HG03025 (cell line): ENCODE measurements around the gene RAPGEF1.
"Not testable (repeated sequence)": the region's sequence is repeated elsewhere in the genome, so short reads cannot be mapped to it uniquely, and the experiment has no call there.

Source experiments
- ATAC-seq: cut with Tn5 transposase; IDR thresholded peaks from one replicate; pipeline ENCODE4 v1.9.1; 2021; ENCODE audit warnings: mild to moderate bottlenecking, moderate library complexity; ENCODE audit not compliant: unreplicated experiment, low FRiP score

The RAPGEF1 gene

DNA sequence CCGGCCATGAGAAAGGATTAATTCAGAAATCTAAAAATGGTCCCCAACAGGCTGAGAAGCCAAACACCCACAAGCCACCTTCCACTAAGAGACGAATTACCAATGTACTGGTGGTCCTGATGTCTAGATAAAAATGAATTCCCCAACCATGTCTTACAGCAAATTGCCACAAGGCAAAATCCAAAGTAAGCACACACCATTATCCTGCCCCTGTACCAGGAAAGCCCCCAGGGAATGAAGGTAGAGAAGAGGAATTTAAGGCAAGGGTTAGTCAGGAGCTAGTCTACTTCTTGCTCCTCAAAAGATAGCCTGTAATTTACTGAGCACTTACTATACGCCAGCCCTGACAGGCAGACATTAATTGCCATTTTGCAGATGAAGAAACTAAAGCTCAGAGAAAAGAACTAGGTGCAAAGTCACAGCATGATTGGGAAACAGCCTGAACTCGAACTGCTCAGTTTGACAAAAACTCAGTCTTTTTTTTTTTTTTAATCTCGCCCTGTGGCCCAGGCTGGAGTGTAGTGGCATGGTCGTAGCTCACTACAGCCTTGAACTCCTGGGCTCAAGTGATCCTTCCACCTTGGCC is 64.3 kb downstream of the RAPGEF1 start:
- ATAC-seq, result no peak

DNA sequence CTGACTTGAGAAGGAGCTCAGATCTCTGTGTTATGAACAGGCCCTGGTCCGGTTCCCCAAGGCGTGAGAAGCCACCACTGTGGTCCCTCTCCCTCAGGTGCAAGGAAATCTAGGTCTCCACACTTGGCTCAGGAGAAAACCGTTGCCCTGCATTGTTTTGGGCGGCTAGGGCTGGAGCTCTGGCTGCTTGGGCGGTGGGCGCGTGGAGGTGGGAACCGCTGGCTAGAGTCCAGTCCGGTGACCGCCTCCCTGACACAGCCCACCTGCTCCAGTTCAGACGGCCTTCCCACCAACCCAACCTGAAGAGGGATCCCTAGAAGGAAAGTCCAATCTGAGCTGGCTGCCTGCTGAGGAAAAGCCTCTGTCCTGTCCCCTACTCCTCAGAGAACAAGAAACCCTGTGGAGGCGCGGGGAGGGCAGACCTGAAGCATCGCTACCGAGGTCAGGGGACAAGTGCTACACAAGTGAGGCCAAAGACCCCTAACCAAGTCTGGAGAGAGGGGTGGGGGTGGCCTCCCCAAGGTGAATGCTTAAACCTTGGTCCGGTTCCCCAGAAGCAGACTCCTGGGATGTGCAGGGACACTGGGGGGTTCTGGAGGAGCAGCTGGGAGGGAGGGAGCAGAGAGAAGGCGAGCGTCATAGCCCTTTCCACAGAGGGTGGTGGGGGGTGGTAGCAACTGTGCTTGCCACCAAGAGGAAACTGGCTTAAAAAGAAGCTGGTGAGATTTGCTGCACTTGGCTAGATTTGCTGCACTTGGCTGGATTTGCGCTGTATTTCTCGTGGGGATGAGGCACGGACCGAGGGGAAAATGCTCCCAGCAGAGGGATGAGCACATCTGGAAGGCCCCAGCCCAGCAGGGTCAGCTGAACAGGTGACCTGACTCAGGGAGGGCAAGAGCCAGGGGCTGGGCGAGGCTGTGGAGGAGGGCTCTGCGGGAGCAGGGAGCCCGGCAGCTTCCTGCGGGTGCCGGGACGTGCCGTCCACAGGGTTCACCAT is 65.2 kb downstream of the RAPGEF1 start:
- ATAC-seq, result no peak

DNA sequence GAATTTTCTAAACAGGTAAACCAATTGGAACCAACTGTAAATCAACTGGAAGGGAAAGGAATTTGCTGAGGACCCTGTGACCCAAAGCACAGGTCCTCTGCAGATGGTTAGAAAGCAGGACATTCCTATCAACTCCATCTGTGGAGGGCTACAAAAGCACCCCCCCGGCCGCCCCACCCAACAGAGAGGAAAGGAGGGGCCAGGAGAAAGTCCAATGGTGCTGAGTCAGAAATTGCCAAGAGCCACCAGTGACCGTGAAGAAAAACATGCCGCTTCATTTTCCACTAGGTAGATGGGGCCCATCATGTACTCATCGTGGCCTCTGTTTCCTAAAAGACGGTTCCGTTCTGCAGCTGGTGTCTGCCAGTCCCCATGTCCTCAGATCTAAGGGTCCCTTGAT is 66.3 kb downstream of the RAPGEF1 start:
- no peak for ATAC-seq

DNA sequence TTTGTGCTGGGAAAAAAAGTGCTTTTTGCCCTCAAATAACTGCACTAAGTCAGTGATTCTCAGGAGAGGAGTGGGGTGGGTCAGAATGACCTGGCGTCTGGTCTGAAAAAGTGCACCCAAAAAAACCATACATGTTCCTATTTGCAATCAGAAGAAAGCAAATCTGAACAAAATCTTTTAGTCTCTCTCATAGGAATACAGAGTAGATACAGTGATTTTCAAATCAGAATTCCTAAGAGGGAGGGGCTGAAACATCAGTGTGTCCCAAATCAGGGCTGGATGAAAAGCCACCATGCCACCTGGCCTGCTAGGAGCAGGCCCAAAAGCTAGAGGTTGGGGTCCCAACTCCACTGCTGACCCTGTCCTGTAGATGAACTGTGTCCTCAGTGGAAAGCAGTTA is 66.8 kb downstream of the RAPGEF1 start:
- ATAC-seq, result no peak

DNA sequence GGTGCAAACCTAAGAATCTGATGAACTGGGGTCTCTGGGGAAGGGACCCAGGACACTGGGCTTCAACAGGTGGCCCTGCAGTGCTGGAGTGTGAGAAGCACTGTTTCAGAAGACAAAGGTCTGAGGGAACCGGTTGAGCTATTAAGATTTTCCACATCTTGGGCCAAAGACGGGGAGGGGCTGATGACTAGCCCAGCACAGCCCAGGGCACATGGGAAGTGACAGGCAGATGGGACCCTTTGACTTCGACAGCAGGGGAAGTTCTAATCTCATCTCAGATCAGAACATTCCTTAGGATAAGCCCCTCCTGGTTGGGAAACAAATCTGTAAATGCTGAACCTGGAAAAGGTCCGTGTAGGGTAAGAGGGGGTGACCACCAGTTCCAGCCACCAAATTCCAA is 67.4 kb downstream of the RAPGEF1 start:
- ATAC-seq, result no peak

DNA sequence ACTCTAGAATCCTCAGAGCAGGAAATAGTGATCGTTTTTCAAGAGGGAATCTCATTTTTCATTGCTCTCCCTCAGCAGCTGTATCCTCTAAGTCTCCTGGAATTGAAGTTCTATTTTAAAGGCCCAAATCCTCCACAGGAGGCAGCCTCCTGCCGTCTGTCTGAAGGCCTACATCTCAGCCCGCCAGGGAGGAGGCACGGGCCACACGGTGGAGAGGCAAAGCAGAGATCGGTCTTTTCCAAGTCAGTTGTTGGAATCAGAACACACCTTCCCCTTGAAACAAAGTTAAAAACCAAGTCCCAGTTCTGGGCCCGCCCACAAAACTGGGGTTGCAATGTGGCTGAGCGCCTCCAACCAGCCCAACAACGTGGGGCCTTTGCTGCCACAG is 68.7 kb downstream of the RAPGEF1 start:
- no peak for ATAC-seq

DNA sequence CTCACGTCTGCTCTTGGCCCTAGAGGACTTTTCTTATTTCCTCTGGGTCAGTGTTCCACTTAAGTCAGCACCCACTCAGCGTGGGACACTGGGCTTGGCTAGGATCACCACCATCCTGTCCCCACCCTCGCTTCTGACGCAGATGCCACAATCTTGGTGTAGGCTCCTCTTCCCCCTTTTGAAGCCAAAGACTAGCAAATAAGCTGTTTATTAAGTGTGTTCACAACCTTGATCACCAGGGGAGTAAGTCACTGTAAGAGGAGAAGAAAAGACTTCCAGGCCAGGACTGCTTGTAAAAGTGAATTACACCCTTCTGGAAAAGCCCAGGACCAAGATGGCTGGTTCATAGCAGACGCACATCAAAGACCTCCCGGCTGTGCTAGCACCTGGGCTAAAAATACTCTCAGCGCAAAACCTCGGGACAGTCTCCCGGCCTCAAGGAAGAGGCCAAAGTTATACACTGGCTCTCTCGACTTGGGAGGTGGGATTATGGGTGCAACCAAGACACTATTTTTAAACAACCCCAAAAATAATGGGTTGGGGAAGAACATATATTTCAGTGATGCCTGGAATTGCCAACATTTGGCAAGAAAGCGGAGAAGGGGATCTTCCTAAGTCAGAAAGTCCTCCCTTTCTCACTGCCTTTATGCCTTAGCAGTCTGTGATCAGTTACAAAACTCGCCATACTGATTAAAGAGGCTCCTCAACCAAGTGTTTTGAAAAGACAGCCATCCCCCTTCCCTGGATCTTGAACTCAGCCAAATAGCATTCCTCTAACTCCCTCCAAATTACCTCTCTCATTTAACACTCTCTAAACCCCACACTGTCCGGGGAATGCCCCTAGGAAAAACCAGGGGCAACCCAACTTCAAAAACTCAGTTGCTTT is 69.4 kb downstream of the RAPGEF1 start:
- ATAC-seq, result no peak

DNA sequence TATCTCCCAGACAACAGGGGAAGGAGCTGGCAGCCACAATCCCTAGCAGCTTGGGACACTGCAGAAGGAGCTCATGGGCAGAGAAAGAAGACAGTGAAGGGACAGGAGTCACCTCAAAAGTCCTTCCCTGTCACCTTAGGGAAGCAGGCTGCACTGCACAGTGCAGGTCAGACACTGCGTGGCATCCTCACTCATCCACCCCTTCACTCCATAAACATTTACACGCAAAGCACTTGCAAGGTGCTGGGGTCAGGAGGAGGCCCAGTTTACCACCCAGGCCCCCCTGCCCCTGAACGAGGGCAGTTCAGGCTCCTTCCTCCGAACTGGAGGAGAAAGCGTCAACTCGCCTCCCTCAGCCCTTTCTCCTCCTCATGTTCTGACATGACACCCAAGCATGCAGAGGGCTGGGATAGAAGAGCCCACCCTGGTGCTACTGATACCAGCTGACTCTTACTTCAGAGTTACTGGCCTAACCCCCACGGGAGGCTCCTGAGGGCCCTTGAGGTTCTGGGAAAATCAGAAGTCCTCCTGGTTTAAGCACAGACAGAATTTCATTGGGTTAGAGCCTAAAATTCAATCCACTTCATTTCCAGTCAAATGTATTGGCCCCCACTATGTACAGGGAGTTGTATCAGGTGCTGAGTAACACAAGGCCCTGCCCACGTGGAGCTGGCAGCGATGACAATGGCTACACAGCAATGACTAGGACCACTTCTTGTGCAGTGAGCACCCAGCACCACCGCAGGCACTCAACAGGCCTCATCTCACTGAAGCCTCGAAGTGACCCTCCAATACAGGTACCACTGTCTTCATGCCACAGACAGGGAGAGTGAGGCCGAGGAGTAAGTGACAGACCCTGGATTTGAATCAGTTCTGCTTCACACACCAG is 70.4 kb downstream of the RAPGEF1 start:
- ATAC-seq, result no peak

DNA sequence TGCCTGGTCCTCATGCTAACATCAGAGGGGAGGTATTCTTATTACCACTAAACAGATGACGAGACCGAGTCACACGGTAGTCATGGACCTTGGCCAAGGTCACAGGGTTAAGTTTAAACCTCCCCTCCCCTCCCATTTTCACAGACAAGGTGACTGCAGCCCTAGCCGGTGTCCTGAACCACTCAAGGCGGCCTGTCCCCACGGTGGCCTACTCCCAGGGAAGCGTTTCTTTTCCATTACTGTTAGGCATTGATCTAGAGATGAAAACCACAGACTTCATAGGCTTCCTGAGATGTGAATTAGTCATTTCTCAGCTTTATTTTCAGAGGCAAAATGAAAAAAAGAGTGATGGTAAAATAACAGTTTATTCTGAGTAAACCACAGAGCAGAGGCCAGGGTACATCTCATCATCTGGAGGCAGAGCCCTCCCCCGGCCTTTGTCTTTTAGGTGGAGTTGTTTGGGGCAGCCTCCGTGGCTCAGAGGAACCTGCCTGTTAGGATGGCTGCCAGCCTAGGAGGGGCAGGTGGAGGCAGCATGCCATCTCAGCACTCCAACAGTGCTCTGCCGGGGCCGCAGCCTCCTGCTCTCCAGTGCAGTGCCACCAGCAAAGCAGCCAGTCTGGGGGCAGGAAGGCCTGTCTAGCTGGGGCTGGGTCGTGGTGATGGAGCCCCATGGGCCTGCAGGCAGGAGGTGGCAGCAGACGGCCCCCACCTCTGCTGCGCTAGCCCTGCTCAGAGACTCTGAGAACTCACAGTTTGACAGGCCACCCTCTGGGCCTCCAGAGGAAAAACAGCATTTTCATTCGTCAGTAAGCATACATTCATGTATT is 71.2 kb downstream of the RAPGEF1 start:
- no peak for ATAC-seq

DNA sequence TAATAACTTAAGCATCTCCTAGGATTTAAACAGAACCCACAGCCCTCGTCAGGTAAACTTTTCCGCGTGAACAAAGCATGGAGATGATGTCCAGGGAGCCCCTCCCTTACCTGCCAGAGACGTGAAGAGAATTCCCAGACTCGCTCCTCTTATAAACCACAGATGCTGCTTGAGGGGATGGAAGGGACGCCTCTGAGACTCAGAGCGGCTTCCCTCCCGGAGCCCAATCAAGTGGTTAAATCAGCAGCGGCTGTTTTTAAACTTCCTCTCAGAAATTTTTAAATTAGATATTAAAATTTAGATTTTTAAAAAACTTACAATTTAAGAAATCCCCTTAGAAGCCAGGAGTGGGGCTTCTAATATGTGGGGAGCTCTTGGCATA is 71.8 kb downstream of the RAPGEF1 start:
- ATAC-seq, result no peak

DNA sequence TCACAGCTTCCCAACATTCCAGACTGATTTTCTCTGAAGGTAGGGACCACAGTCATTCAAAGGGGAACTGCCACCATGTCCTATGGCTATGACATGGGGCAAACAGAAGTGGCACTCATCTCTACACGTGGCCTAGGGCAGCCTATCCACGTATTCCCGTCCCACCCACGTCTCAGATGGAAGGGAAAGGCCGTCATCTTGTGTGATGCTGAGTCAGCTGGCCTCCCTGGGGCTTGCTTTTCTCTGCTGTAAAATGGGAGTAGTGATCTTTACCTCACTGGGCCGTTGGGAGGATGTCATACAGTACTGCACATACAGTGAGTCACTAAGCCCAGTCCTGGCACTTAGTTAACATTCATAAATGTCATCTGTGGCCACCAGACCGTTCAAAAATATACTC is 72.3 kb downstream of the RAPGEF1 start:
- ATAC-seq, result no peak

DNA sequence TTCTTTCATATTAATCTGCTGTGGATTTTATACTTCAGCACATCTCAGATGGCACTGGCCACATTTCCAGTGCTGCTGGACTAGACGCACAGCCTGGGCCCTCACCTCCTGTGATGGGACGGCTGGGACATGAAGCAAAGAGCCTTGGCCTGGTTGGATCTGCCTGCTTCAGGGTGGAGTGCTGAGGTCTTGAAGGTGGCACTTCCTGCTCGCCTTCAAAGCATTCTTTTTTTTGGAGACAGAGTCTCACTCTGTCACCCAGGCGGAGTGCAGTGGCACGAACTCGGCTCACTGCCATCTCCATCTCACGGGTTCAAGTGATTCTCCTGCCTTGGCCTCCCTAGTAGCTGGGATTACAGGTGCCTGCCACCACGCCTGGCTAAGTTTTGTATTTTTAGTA is 73.1 kb downstream of the RAPGEF1 start:
- no peak for ATAC-seq

DNA sequence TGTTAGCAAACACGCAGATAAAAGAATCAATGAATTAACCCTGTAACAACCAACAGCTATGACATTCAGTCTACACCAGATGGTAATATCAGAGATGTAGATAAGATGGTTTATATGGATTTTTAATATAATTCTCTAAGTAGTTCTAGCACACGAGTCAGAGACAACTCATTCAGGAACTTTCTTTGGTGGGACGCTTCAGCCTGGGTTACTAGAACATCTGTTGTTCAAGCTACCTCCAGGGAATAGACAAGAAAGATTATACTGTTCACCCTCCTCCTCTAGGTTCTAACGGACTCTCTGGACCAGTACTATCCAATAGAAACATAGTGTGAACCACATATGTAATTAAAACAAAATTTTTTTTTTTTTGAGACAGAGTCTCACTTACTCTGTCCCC is 73.8 kb downstream of the RAPGEF1 start:
- ATAC-seq, result no peak

DNA sequence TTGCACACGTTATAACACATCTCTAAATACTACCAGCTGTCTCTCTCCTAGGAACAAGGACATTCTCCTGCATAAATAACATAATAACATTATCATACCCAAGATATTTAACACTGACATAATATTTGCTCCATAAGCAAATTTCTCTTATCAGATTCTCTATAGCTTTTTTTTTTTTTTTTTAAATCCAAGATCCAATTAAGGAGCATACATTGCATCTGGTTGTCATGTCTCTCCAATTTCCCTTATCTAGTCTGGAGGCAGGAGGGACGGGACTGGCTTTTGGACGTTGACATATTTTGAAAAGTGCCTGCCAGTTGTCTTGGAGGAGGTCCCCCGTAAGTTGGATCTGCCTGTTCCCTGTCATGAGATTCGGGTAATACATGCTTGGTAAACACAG is 76.6 kb downstream of the RAPGEF1 start:
- no peak for ATAC-seq

DNA sequence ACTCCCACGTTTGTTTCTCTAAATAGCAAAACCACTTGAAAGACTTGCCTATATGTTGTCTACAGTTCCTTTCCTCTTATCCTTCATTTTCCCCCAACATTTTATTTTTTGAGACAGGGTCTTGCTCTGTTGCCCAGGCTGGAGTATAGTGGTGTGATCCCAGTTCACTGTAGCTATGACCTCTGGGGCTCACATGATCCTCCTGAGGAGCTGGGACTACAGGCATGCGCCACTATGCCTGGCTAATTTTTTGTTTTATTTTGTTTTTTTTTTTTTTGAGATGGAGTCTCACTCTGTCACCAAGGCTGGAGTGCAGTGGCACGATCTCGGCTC is 77.6 kb downstream of the RAPGEF1 start:
- ATAC-seq, result not testable (repeated sequence)

DNA sequence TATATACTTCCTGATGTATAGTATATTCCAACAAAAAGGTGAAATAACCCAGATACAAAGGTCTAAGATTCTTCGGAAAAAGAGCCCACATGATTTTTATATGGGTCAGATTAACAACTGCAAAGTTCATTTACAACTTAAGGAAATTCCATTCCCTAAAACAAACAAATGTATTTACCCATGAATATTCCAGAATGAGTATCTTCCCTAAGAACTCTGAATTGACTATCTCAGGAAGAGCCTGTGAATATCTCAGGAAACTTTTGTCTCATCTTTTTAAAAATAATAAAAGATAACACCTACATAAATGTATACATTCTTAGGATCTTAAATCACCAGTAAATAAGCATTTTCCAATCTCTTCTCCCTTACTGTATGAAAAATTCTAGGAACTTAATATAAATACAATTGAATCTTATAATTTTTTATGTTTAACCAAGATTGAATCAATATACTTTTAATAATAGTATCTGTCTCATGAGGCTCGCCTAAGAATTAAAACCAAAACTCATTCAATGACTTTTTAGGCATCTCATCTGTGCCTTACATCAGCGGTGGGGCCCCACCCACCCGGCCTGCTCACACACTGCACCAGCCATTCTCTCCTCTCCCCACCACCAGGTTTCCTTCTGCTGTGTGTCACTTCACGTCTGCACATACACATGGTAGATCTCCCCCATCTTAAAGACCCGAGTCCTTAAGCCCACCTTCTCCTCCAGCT is 78.1 kb downstream of the RAPGEF1 start:
- no peak for ATAC-seq

DNA sequence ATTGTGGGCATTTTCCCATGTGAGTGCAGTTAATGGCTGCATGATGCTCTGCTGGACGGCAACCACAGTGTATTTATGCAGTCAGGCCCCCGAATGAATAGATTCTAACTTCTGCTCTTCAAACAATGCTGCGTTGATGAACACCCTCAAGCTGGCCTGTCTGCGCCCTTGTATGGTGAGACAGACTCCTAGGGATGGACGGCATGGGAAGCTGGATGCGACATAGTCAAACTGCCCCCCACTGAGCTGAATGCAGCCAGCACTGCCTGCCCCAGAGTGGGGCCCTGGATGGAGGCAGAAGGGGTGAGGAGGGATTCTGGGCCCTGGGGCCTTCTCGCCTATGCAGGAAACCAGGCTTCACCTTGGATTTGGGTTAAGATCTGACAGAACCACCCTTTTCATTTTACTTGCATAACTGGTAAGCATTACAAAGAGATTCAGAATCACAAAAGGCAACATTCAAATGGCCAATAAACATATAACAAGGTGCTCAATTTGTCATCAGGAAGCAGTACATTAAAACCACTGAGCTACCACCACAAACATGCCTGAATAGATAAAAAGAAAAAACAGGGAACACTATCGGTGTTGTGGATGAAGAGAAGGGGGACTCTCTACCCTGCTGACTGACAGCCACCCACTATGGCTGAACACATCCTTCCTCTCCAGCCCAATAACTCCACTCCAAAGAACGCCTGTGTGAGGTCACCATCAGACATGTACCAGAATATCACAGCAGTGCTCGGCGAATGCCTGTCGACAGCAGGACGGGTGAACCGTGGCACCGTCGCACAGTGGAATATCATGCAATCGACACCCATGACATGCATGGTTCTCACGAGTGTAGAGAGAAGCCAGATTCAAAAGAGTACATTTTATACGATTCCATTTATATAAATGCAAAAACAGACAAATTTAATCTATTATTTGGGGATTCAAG is 79.1 kb downstream of the RAPGEF1 start:
- no peak for ATAC-seq
